Parathyroid adenoma (tissue), 2 donors: ENCODE results near the gene SLAIN1.

Experiments used
- H2AFZ ChIP-seq: fragments of 300-600 bp; sonication (generic); one replicate; pipeline ENCODE4 v1.7.0; 2017; ENCODE audit warnings: antibody characterized with exemption, mild to moderate bottlenecking
- H3K27ac ChIP-seq: fragments of 300-600 bp; sonication (generic); one replicate; pipeline ENCODE4 v1.7.0; 2017
- H3K27me3 ChIP-seq: fragments of 300-600 bp; sonication (generic); one replicate; pipeline ENCODE4 v1.7.0; 2017; ENCODE audit warnings: low read length; ENCODE audit not compliant: control insufficient read depth, insufficient read depth
- H3K36me3 ChIP-seq: fragments of 300-600 bp; sonication (generic); one replicate; pipeline ENCODE4 v1.7.0; 2017; ENCODE audit warnings: low read length; ENCODE audit not compliant: control insufficient read depth, insufficient read depth
- H3K4me1 ChIP-seq: fragments of 300-600 bp; sonication (generic); one replicate; pipeline ENCODE4 v1.7.0; 2017; ENCODE audit warnings: control low read depth
- H3K4me2 ChIP-seq: fragments of 300-600 bp; sonication (generic); one replicate; pipeline ENCODE4 v1.7.0; 2017; ENCODE audit warnings: low read length
- H3K4me3 ChIP-seq: fragments of 300-600 bp; sonication (generic); one replicate; pipeline ENCODE4 v1.7.0; 2017; ENCODE audit warnings: low read depth, low read length
- H3K79me2 ChIP-seq: fragments of 300-600 bp; sonication (generic); one replicate; pipeline ENCODE4 v1.7.0; 2017; ENCODE audit warnings: control low read depth
- H3K9ac ChIP-seq: fragments of 300-600 bp; sonication (generic); one replicate; pipeline ENCODE4 v1.7.0; 2017; ENCODE audit warnings: mild to moderate bottlenecking
- H3K9me3 ChIP-seq: fragments of 300-600 bp; sonication (generic); one replicate; pipeline ENCODE4 v1.7.0; 2017; ENCODE audit warnings: low read length; ENCODE audit not compliant: control insufficient read depth
- CTCF ChIP-seq: fragments of 300-600 bp; sonication (generic); IDR thresholded peaks from one replicate; pipeline ENCODE4 v1.7.0; 2017; ENCODE audit warnings: antibody characterized with exemption, mild to moderate bottlenecking
- donor health status: primary hyperparathyroidism.

Gene SLAIN1

DNA sequence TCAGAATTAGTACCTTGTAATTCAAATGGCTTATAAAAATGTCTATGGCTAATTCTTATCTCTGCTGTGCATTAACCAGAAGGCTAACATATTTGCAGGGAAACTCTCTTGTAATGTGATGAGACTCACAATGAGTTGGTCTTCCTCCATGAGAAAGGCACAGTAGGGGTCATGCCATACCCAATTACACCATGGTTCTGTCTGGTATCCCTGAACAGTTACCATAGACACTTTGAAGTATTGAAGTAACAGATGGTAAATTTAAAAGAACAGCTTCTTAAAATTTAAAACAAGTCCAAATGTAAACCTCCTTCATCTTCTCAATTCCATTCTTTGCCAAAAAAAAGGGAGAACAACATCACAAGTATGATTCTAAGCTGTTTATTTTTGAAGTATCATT, 22.6 kb upstream of the SLAIN1 start:
- TF ChIP-seq CTCF: no peak
- Histone ChIP-seq H3K4me1 (no peaks in the 10 kb centered on the region), H3K9me3 (no peaks in the 10 kb centered on the region), H3K79me2 (no peaks in the 10 kb centered on the region), H3K4me2 (no peak overlapping the region), H3K27ac (no peak overlapping the region), H3K36me3 (no peaks in the 10 kb centered on the region), H3K9ac (no peak overlapping the region), H2AFZ (no peak overlapping the region), H3K4me3 (no peak overlapping the region), H3K27me3 (no peaks in the 10 kb centered on the region)

GRCh38 chr13:77678691-77679235, 18.7 kb upstream of the SLAIN1 start:
- Histone ChIP-seq H3K4me3 (no peak overlapping the region), H3K9ac (no peak overlapping the region), H3K9me3 (no peaks in the 10 kb centered on the region), H3K27me3 (no peaks in the 10 kb centered on the region), H3K27ac (no peak overlapping the region), H3K79me2 (no peaks in the 10 kb centered on the region), H3K4me1 (no peaks in the 10 kb centered on the region), H3K36me3 (no peaks in the 10 kb centered on the region), H3K4me2 (no peak overlapping the region), H2AFZ (no peak overlapping the region)
- TF ChIP-seq CTCF: no peak

- H2AFZ ChIP-seq: no peak overlapping the region
- H3K9ac ChIP-seq: no peak overlapping the region
- no peak overlapping the region for H3K4me3 ChIP-seq
- H3K36me3 ChIP-seq: no peaks in the 10 kb centered on the region
- H3K9me3 ChIP-seq: no peaks in the 10 kb centered on the region
- no peaks in the 10 kb centered on the region for H3K79me2 ChIP-seq
- H3K27me3 ChIP-seq: no peaks in the 10 kb centered on the region
- no peak for TF ChIP-seq CTCF
- no peaks in the 10 kb centered on the region for H3K4me1 ChIP-seq
- H3K27ac ChIP-seq: no peak overlapping the region
- no peak overlapping the region for H3K4me2 ChIP-seq
Measured at GRCh38 chr13:77687799-77688198, 9.7 kb upstream of the SLAIN1 start.

DNA sequence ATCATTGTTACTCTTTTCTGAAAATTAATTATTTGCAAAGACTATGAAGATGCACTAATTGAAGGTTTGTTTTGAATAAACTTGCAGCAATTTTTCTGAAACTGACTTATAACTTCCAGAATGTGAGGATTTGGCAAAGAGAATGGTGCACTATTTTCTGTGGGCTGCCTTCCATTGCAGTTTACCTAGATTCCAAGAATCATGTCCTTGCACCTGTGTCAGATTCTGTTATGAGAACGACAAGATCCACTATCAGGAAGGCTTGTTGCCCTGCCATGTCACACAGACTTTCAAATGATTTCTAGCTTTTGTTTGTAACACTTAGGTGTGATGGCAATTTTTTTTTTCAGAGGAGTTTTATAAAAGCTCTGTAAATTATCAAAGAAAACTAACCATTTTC, 5.6 kb upstream of the SLAIN1 start:
- Histone ChIP-seq H3K36me3 (no peaks in the 10 kb centered on the region), H3K4me2 (no peak overlapping the region), H3K4me3 (no peak overlapping the region), H3K79me2 (no peaks in the 10 kb centered on the region), H2AFZ (no peak overlapping the region), H3K9ac (no peak overlapping the region), H3K9me3 (no peaks in the 10 kb centered on the region), H3K4me1 (peaks cover 3% of the 10 kb centered on the region), H3K27ac (no peak overlapping the region), H3K27me3 (no peaks in the 10 kb centered on the region)
- TF ChIP-seq CTCF: no peak

- Histone ChIP-seq H3K9me3 (no peaks in the 10 kb centered on the region), H3K36me3 (no peaks in the 10 kb centered on the region), H3K4me3 (no peak overlapping the region), H3K79me2 (no peaks in the 10 kb centered on the region), H3K27ac (no peak overlapping the region), H3K4me2 (no peak overlapping the region), H2AFZ (no peak overlapping the region), H3K27me3 (no peaks in the 10 kb centered on the region), H3K4me1 (peaks cover 3% of the 10 kb centered on the region), H3K9ac (no peak overlapping the region)
- no peak for TF ChIP-seq CTCF
Measured at GRCh38 chr13:77692746-77693448, 4.6 kb upstream of the SLAIN1 start.
